Stimulated activated CD8-positive, alpha-beta memory T cell treated with anti-CD3 and anti-CD28 coated beads, Interleukin-15, amount 100 ng/mL, for 48 hours (primary cell): Measurements from ENCODE around the gene NME4.
A peak's percentile ranks its signal among the peaks of the same experiment; 100 is the strongest.

Source experiments
- DNase-seq, 2 donors: peaks; one replicate each; pipeline ENCODE4 v3.0.0-alpha.2; 2020; ENCODE audit warnings: low read depth in 2 of 2

Gene NME4

GRCh38 chr16:363766-364490, 33.1 kb upstream of the NME4 start:
- DNase-seq: no peak

GRCh38 chr16:364595-365491, 32.2 kb upstream of the NME4 start:
- no peak for DNase-seq

- no peak for DNase-seq
Observed at GRCh38 chr16:366476-366875, 30.5 kb upstream of the NME4 start.

GRCh38 chr16:367333-367903, 29.6 kb upstream of the NME4 start:
- DNase-seq: no peak

- DNase-seq: no peak
Observed at GRCh38 chr16:368388-369158, 28.4 kb upstream of the NME4 start.

GRCh38 chr16:369275-369865, 27.6 kb upstream of the NME4 start:
- no peak for DNase-seq

GRCh38 chr16:369866-370436, 27.0 kb upstream of the NME4 start:
- no peak for DNase-seq

GRCh38 chr16:370443-370842, 26.6 kb upstream of the NME4 start, which contains the start of gene MRPL28:
MRPL28 (minus strand) TSS chr16:370538; CDS start chr16:370218, 320 bp downstream.
- peak; percentile 87 to 88 for DNase-seq

GRCh38 chr16:370979-371514, 26.0 kb upstream of the NME4 start:
- DNase-seq: no peak

- DNase-seq: no peak
Observed at GRCh38 chr16:371515-372301, 25.3 kb upstream of the NME4 start.

- no peak for DNase-seq
Observed at GRCh38 chr16:372302-372983, 24.6 kb upstream of the NME4 start.

- DNase-seq: no peak
Observed at GRCh38 chr16:373020-373598, 23.9 kb upstream of the NME4 start.

- DNase-seq: no peak
Observed at GRCh38 chr16:373848-374615, 23.0 kb upstream of the NME4 start.

- no peak for DNase-seq
Observed at GRCh38 chr16:374616-374926, 22.4 kb upstream of the NME4 start.

GRCh38 chr16:375212-375611, 21.8 kb upstream of the NME4 start:
- no peak for DNase-seq

GRCh38 chr16:375927-376816, 20.8 kb upstream of the NME4 start:
- no peak for DNase-seq

- no peak for DNase-seq
Observed at GRCh38 chr16:376817-377418, 20.1 kb upstream of the NME4 start.
